DND-41 (cell line): ENCODE data around the gene OR14A16.

ENCODE experiments used
- ATAC-seq: fragments of 200-7000 bp; cut with Tn5 transposase; 3 replicates; pipeline ENCODE4 v1.9.1; 2021; ENCODE audit warnings: low read depth; ENCODE audit not compliant: insufficient read depth
- DNase-seq: peaks from one replicate; pipeline ENCODE4 v3.0.0-alpha.2; 2020
- H2AFZ ChIP-seq: 2 replicates; pipeline ENCODE4 v1.6.0; 2012; ENCODE audit warnings: low read depth, low read length
- H3K27ac ChIP-seq: 2 replicates; pipeline ENCODE4 v1.5.1; 2012; ENCODE audit warnings: low read length, inconsistent platforms
- H3K27me3 ChIP-seq: fragments of 200-600 bp; sonication (generic); 2 replicates; pipeline ENCODE4 v1.6.0; 2012; ENCODE audit warnings: low read length, mild to moderate bottlenecking, inconsistent platforms; ENCODE audit not compliant: insufficient read depth, poor library complexity
- H3K36me3 ChIP-seq: 2 replicates; pipeline ENCODE4 v1.5.1; 2012; ENCODE audit warnings: low read length, inconsistent platforms; ENCODE audit not compliant: insufficient read depth
- H3K4me1 ChIP-seq: 2 replicates; pipeline ENCODE4 v1.5.1; 2012; ENCODE audit warnings: mild to moderate bottlenecking, low read length; ENCODE audit not compliant: insufficient read depth
- H3K4me2 ChIP-seq: 2 replicates; pipeline ENCODE4 v1.6.0; 2012; ENCODE audit warnings: mild to moderate bottlenecking, moderate library complexity, low read length, inconsistent platforms; ENCODE audit not compliant: insufficient read depth
- H3K4me3 ChIP-seq, 2 experiments: fragments of 200-600 bp in 1 of 2; shearing (Covaris generic) in 1 of 2; 2 replicates each; pipeline ENCODE4 v1.5.1; 2012 to 2016; ENCODE audit warnings: inconsistent platforms in 2 of 2, low read length in 2 of 2, mild to moderate bottlenecking in 2 of 2, low read depth in 1 of 2, moderate library complexity in 1 of 2
- H3K79me2 ChIP-seq: 2 replicates; pipeline ENCODE4 v1.6.0; 2012; ENCODE audit warnings: low read length, inconsistent platforms; ENCODE audit not compliant: insufficient read depth
- H3K9ac ChIP-seq: 2 replicates; pipeline ENCODE4 v1.6.0; 2012; ENCODE audit warnings: low read depth, mild to moderate bottlenecking, inconsistent platforms, low read length, moderate library complexity
- H3K9me3 ChIP-seq: 2 replicates; pipeline ENCODE4 v1.5.1; 2012; ENCODE audit warnings: low read length, moderate library complexity, mild to moderate bottlenecking, inconsistent platforms; ENCODE audit not compliant: insufficient read depth, severe bottlenecking
- H4K20me1 ChIP-seq: 2 replicates; pipeline ENCODE4 v1.6.0; 2012; ENCODE audit warnings: low read length; ENCODE audit not compliant: insufficient read depth
- EZH2 ChIP-seq: IDR thresholded peaks from 3 replicates; pipeline ENCODE4 v1.6.1; 2012; ENCODE audit warnings: borderline replicate concordance, low read depth, mild to moderate bottlenecking, moderate library complexity, low read length, inconsistent platforms; ENCODE audit not compliant: severe bottlenecking
- TF ChIP-seq, protein P1 (sequence below): IDR thresholded peaks from 2 replicates; pipeline ENCODE4 v1.5.1; 2012; ENCODE audit warnings: borderline replicate concordance, low read length, moderate library complexity, mild to moderate bottlenecking; ENCODE audit not compliant: poor library complexity, severe bottlenecking; ENCODE audit errors: extremely low read depth

Gene OR14A16

DNA sequence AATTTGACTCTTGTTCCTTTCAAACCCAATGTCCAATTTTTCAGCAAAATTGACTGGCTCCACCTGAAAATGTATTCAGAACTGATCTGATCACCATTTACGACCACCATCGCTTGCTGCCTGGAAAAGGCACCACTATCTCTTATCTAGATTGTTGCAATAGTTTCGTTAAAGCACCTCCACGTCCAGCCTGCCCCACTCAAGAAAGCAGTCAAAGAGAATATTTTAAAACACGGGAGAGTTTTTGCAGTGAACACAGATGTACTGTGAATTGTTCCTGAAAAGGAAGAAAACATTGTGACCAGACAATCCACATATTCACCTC is 21.7 kb upstream of the OR14A16 start:
- Histone ChIP-seq H3K4me1 (no peaks in the 10 kb centered on the region), H3K4me3 (no peak overlapping the region), H3K79me2 (no peaks in the 10 kb centered on the region), H3K9ac (no peak overlapping the region), H3K27ac (no peak overlapping the region), H4K20me1 (no peaks in the 10 kb centered on the region), H3K36me3 (no peaks in the 10 kb centered on the region), H3K9me3 (no peaks in the 10 kb centered on the region), H3K4me2 (no peak overlapping the region), H2AFZ (no peak overlapping the region), H3K27me3 (no peaks in the 10 kb centered on the region)
- no peak for ATAC-seq
- TF ChIP-seq EZH2, result no peak
- TF ChIP-seq, protein P1, sequence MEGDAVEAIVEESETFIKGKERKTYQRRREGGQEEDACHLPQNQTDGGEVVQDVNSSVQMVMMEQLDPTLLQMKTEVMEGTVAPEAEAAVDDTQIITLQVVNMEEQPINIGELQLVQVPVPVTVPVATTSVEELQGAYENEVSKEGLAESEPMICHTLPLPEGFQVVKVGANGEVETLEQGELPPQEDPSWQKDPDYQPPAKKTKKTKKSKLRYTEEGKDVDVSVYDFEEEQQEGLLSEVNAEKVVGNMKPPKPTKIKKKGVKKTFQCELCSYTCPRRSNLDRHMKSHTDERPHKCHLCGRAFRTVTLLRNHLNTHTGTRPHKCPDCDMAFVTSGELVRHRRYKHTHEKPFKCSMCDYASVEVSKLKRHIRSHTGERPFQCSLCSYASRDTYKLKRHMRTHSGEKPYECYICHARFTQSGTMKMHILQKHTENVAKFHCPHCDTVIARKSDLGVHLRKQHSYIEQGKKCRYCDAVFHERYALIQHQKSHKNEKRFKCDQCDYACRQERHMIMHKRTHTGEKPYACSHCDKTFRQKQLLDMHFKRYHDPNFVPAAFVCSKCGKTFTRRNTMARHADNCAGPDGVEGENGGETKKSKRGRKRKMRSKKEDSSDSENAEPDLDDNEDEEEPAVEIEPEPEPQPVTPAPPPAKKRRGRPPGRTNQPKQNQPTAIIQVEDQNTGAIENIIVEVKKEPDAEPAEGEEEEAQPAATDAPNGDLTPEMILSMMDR, result no peak
- DNase-seq, result no peak

DNA sequence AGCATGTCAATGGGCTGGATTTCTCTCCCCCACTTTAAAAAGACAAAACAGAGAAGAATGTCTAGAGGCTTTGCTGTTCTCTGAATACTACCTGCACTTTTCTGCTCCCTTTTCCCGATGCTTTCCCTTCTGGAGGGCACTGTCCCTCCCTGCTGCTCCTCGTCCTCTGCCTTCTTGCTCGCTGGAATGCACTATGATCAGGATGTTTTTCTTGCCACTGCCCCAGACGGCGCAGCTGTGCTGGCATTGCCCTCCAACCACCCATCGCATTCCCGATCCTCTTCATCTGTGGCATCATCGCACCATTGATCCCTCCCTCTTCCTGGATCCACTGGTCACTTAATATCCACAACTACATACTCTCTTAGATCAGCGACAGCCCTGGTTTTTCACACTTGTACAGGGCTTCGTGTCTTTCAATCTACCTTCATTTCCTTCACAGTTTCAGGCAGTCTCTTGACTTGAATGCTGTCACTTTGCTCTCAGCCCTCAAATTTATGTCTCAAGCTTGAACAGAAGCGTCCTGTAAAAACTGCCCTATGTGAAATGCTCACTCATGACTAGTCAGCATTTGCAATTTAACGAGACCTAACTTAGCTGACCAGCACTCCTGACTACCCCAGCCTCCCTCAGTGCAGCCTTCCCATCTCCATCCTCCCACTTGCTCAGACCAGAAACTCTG is 21.2 kb upstream of the OR14A16 start:
- ATAC-seq (no peak), DNase-seq (no peak)
- Histone ChIP-seq H3K4me1 (no peaks in the 10 kb centered on the region), H3K4me2 (no peak overlapping the region), H3K9me3 (no peaks in the 10 kb centered on the region), H3K79me2 (no peaks in the 10 kb centered on the region), H3K9ac (no peak overlapping the region), H3K36me3 (no peaks in the 10 kb centered on the region), H3K27me3 (no peaks in the 10 kb centered on the region), H2AFZ (no peak overlapping the region), H4K20me1 (no peaks in the 10 kb centered on the region), H3K4me3 (no peak overlapping the region), H3K27ac (no peak overlapping the region)
- no peak for TF ChIP-seq EZH2
- TF ChIP-seq, protein P1, result no peak

DNA sequence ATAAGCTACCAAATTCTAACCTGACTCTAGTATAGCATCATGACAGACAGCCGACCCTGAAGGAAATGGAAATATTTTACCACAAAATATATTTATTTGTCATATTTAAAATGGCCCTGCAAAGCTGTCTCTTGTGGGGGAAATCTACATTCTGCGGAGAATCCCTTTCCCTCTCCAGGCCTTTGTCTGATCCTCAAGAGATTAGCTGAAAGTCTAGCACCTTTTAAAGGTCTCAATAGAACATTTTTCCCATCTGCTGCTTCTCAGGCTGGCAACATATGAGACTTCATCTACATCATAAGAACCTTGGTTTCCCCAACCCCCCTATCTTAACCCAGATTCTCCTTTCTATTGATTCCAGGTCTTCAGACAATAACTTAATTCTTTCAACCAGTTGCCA is 19.5 kb upstream of the OR14A16 start:
- Histone ChIP-seq H3K9me3 (no peaks in the 10 kb centered on the region), H2AFZ (no peak overlapping the region), H3K36me3 (no peaks in the 10 kb centered on the region), H3K4me3 (no peak overlapping the region), H3K4me2 (no peak overlapping the region), H3K79me2 (no peaks in the 10 kb centered on the region), H3K9ac (no peak overlapping the region), H3K27me3 (no peaks in the 10 kb centered on the region), H3K27ac (no peak overlapping the region), H3K4me1 (no peaks in the 10 kb centered on the region), H4K20me1 (no peaks in the 10 kb centered on the region)
- no peak for TF ChIP-seq EZH2
- TF ChIP-seq, protein P1, result no peak
- no peak for DNase-seq
- ATAC-seq, result no peak
